ENCODE results near the gene PALB2. TPM values are rescaled to one million over a fixed set of nuclear protein-coding genes. Genes with fewer than 3 reads are reported as not detected.
A peak's percentile ranks its signal among the peaks of the same experiment; 100 is the strongest.

PALB2 gene
- total and polyA plus RNA-seq, 2 of the 13 experiments (the other 11 are each of a cell fraction or from before 2014, with no cell fraction given), result 12.1 to 40.9 TPM

DNA sequence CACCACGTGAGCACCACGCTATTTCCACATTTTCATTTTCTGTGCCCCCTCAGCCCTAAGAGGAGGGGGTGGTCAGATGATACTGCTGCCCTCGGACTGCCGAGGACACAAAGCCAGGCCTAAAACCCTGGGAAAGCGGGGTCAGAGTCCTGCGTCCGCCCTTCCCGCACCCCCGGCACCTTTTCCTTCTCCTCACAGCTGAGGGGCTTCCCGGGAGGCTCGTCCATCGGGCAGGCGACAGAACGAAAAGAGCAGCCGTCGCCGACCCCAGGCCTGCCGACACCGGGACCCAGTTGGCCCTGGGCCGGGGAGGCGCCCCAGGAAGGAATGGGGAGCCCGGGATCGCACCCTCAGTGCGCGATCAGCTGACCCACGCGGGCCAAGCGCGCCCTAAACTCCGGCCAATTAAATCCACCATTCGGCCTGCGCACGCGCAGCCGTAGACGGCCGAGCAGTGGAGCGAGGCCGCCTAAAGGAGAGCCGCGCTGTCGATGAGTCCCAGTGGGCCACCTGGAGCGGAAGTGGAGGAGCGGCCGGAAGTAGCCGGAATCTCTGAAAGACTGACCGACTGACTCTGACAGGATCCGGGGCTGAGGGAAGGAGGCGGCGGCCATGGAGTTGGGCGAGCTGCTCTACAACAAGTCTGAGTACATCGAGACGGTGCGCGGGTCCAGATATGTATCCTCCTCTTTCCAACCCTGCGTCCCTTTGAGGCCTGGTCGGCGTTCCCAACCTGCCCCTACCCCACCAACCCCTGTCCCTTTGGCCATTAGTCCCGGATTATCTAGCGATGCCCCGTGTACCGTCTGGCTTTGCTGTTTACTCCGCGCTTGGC is at the start of gene PALB2, which contains the start of gene DCTN5 (continued):
- no peak for TF ChIP-seq ZNF839 (CRISPR knock-in tag; IDR thresholded peaks at IDR 0.05; ENCODE audit: borderline replicate concordance)
- TF ChIP-seq, protein P1, sequence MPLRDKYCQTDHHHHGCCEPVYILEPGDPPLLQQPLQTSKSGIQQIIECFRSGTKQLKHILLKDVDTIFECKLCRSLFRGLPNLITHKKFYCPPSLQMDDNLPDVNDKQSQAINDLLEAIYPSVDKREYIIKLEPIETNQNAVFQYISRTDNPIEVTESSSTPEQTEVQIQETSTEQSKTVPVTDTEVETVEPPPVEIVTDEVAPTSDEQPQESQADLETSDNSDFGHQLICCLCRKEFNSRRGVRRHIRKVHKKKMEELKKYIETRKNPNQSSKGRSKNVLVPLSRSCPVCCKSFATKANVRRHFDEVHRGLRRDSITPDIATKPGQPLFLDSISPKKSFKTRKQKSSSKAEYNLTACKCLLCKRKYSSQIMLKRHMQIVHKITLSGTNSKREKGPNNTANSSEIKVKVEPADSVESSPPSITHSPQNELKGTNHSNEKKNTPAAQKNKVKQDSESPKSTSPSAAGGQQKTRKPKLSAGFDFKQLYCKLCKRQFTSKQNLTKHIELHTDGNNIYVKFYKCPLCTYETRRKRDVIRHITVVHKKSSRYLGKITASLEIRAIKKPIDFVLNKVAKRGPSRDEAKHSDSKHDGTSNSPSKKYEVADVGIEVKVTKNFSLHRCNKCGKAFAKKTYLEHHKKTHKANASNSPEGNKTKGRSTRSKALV (CRISPR knock-in tag; IDR thresholded peaks at IDR 0.05), result peak; percentile 96
- TF ChIP-seq, protein P2, sequence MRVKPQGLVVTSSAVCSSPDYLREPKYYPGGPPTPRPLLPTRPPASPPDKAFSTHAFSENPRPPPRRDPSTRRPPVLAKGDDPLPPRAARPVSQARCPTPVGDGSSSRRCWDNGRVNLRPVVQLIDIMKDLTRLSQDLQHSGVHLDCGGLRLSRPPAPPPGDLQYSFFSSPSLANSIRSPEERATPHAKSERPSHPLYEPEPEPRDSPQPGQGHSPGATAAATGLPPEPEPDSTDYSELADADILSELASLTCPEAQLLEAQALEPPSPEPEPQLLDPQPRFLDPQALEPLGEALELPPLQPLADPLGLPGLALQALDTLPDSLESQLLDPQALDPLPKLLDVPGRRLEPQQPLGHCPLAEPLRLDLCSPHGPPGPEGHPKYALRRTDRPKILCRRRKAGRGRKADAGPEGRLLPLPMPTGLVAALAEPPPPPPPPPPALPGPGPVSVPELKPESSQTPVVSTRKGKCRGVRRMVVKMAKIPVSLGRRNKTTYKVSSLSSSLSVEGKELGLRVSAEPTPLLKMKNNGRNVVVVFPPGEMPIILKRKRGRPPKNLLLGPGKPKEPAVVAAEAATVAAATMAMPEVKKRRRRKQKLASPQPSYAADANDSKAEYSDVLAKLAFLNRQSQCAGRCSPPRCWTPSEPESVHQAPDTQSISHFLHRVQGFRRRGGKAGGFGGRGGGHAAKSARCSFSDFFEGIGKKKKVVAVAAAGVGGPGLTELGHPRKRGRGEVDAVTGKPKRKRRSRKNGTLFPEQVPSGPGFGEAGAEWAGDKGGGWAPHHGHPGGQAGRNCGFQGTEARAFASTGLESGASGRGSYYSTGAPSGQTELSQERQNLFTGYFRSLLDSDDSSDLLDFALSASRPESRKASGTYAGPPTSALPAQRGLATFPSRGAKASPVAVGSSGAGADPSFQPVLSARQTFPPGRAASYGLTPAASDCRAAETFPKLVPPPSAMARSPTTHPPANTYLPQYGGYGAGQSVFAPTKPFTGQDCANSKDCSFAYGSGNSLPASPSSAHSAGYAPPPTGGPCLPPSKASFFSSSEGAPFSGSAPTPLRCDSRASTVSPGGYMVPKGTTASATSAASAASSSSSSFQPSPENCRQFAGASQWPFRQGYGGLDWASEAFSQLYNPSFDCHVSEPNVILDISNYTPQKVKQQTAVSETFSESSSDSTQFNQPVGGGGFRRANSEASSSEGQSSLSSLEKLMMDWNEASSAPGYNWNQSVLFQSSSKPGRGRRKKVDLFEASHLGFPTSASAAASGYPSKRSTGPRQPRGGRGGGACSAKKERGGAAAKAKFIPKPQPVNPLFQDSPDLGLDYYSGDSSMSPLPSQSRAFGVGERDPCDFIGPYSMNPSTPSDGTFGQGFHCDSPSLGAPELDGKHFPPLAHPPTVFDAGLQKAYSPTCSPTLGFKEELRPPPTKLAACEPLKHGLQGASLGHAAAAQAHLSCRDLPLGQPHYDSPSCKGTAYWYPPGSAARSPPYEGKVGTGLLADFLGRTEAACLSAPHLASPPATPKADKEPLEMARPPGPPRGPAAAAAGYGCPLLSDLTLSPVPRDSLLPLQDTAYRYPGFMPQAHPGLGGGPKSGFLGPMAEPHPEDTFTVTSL (CRISPR knock-in tag; IDR thresholded peaks at IDR 0.05; ENCODE audit: borderline replicate concordance), result peak; percentile 27; the same call in 1 of the 2 replicates
- no peak for TF ChIP-seq ZNF430 (CRISPR knock-in tag; IDR thresholded peaks at IDR 0.05)
- TF ChIP-seq KLF16 (CRISPR knock-in tag; IDR thresholded peaks at IDR 0.05), result peak; percentile 85 to 97
- TF ChIP-seq KDM5B (CRISPR knock-in tag; IDR thresholded peaks at IDR 0.05; ENCODE audit: borderline replicate concordance), result peak; percentile 99
- peak; percentile 98 for TF ChIP-seq HOXA5 (CRISPR knock-in tag; IDR thresholded peaks at IDR 0.05)
- TF ChIP-seq, protein P3, sequence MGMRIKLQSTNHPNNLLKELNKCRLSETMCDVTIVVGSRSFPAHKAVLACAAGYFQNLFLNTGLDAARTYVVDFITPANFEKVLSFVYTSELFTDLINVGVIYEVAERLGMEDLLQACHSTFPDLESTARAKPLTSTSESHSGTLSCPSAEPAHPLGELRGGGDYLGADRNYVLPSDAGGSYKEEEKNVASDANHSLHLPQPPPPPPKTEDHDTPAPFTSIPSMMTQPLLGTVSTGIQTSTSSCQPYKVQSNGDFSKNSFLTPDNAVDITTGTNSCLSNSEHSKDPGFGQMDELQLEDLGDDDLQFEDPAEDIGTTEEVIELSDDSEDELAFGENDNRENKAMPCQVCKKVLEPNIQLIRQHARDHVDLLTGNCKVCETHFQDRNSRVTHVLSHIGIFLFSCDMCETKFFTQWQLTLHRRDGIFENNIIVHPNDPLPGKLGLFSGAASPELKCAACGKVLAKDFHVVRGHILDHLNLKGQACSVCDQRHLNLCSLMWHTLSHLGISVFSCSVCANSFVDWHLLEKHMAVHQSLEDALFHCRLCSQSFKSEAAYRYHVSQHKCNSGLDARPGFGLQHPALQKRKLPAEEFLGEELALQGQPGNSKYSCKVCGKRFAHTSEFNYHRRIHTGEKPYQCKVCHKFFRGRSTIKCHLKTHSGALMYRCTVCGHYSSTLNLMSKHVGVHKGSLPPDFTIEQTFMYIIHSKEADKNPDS (CRISPR knock-in tag; IDR thresholded peaks at IDR 0.05), result 0 out of 2 replicates have a peak, but pooled peaks have one; percentile 65
- TF ChIP-seq, protein P4, sequence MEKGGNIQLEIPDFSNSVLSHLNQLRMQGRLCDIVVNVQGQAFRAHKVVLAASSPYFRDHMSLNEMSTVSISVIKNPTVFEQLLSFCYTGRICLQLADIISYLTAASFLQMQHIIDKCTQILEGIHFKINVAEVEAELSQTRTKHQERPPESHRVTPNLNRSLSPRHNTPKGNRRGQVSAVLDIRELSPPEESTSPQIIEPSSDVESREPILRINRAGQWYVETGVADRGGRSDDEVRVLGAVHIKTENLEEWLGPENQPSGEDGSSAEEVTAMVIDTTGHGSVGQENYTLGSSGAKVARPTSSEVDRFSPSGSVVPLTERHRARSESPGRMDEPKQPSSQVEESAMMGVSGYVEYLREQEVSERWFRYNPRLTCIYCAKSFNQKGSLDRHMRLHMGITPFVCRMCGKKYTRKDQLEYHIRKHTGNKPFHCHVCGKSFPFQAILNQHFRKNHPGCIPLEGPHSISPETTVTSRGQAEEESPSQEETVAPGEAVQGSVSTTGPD (CRISPR knock-in tag; IDR thresholded peaks at IDR 0.05), result peak; percentile 71; the same call in 1 of the 2 replicates
- peak; percentile 43 for TF ChIP-seq DNMT1 (CRISPR knock-in tag; IDR thresholded peaks at IDR 0.05)
- no peak; the same call in 1 of the 2 replicates for TF ChIP-seq ZFP41 (CRISPR knock-in tag; IDR thresholded peaks at IDR 0.05; ENCODE audit: borderline replicate concordance)
- TF ChIP-seq NR3C1 (CRISPR knock-in tag; IDR thresholded peaks at IDR 0.05), result 0 out of 2 replicates have a peak, but pooled peaks have one; percentile 52
- TF ChIP-seq, protein P5, sequence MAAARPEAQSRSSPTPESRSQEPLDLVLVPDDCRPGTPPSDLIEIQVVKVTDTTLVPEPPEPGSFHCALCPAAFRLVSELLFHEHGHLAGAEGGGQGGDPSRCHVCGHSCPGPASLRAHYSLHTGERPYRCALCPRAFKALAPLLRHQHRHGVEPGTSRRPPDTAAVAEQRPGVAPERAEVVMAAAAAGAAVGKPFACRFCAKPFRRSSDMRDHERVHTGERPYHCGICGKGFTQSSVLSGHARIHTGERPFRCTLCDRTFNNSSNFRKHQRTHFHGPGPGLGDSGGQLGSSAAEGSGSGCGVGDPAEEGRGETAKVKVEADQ (CRISPR knock-in tag; IDR thresholded peaks at IDR 0.05; ENCODE audit: borderline replicate concordance), result peak; percentile 71
- TF ChIP-seq ZNF780A (CRISPR knock-in tag; IDR thresholded peaks at IDR 0.05), result peak; percentile 39; the same call in 1 of the 2 replicates
- no peak for TF ChIP-seq SUZ12 (IDR thresholded peaks at IDR 0.05; ENCODE audit: low read depth, low read length)
- TF ChIP-seq GTF2F1 (IDR thresholded peaks at IDR 0.05; ENCODE audit: low read length), result no peak

Data from HepG2 (cell line).